Panc1 (cell line): ENCODE results near the gene SLC25A5. TPM values are rescaled to one million over a fixed set of nuclear protein-coding genes. Genes with fewer than 3 reads are reported as not detected.
"Not testable (repeated sequence)": the region's sequence is repeated elsewhere in the genome, so short reads cannot be mapped to it uniquely, and the experiment has no call there.

ENCODE experiments used
- ATAC-seq: fragments of 200-7000 bp; cut with Tn5 transposase; 2 replicates; pipeline ENCODE4 v1.9.1; 2020; ENCODE audit warnings: mild to moderate bottlenecking, moderate library complexity
- BruUV-seq: library from RNA; stranded (reverse); fragments of 400-500 nt; replicated peaks from 2 replicates; lab custom pipeline; 2021; lab: Mats Ljungman, UMichigan
- CTCF ChIA-PET: fragments of 300-600 bp; sonication (Branson Sonifier 250); formaldehyde crosslinking; loops from one replicate; lab custom pipeline; 2022; ENCODE audit warnings: antibody characterized with exemption; lab: Charles Lee
- POLR2A ChIA-PET: fragments of 300-600 bp; sonication (Branson Sonifier 250); formaldehyde crosslinking; loops from one replicate; lab custom pipeline; 2022; ENCODE audit warnings: antibody characterized with exemption; lab: Charles Lee
- DNase-seq: peaks from one replicate; pipeline ENCODE4 v3.0.0-alpha.2; 2010; ENCODE audit warnings: low read depth, low spot score
- H3K27ac ChIP-seq: 2 replicates; pipeline ENCODE4 v1.5.1; 2011; ENCODE audit warnings: mild to moderate bottlenecking, low read length, inconsistent platforms
- H3K27me3 ChIP-seq: fragments of 200-500 bp; sonication (Bioruptor generic); 2 replicates; pipeline ENCODE4 v1.6.0; 2014; ENCODE audit warnings: low read length, inconsistent platforms; ENCODE audit not compliant: control insufficient read depth, insufficient read depth
- H3K36me3 ChIP-seq: fragments of 200-500 bp; sonication (Bioruptor generic); 2 replicates; pipeline ENCODE4 v1.5.1; 2014; ENCODE audit warnings: inconsistent platforms, mild to moderate bottlenecking, low read length, moderate library complexity; ENCODE audit not compliant: control insufficient read depth, insufficient read depth
- H3K4me1 ChIP-seq: 2 replicates; pipeline ENCODE4 v1.5.1; 2011; ENCODE audit warnings: inconsistent platforms, mild to moderate bottlenecking, low read length, moderate library complexity; ENCODE audit not compliant: control insufficient read depth, insufficient read depth
- H3K4me3 ChIP-seq, 2 experiments: 2 replicates each; pipeline ENCODE4 v1.5.1; 2011 to 2012; ENCODE audit warnings: low read depth in 2 of 2, low read length in 2 of 2, mild to moderate bottlenecking in 2 of 2, inconsistent platforms in 1 of 2, moderate library complexity in 1 of 2
- H3K9me3 ChIP-seq: fragments of 200-500 bp; sonication (Bioruptor generic); 2 replicates; pipeline ENCODE4 v1.5.1; 2014; ENCODE audit warnings: low read depth, mild to moderate bottlenecking, inconsistent platforms, low read length, moderate library complexity; ENCODE audit not compliant: control insufficient read depth, insufficient read depth
- POLR2AphosphoS5 ChIP-seq: IDR thresholded peaks from 2 replicates; pipeline ENCODE4 v1.6.1; 2012; ENCODE audit warnings: mild to moderate bottlenecking, low read depth, low read length, moderate library complexity
- SIN3A ChIP-seq: IDR thresholded peaks from 2 replicates; pipeline ENCODE4 v1.6.1; 2012; ENCODE audit warnings: low read depth, mild to moderate bottlenecking, low read length, moderate library complexity, borderline replicate concordance; ENCODE audit not compliant: insufficient read depth
- TCF7L2 ChIP-seq: IDR thresholded peaks from 2 replicates; pipeline ENCODE4 v1.6.1; 2011; ENCODE audit warnings: mild to moderate bottlenecking, low read depth, low read length, inconsistent platforms
- in situ Hi-C: cut with HindIII; loops from 2 replicates; pipeline ENCODE4 v1.10.0; 2016; ENCODE audit warnings: low sequenced_read_pairs, low pct_unique_long_range_greater_than_20kb
- intact Hi-C: fragments of 100-400 bp; cut with micrococcal nuclease; formaldehyde crosslinking; loops from one replicate; pipeline ENCODE4 v1.10.0; 2022; ENCODE audit not compliant: unreplicated experiment
- total RNA-seq: library from RNA; stranded (reverse); gene quantifications from one replicate; pipeline ENCODE4 v1.2.1, GENCODE V29; 2021; ENCODE audit not compliant: unreplicated experiment
- TF ChIP-seq, protein P1 (sequence below), 2 experiments: IDR thresholded peaks; 2 replicates each; pipeline ENCODE4 v1.6.1; 2011 to 2012; ENCODE audit warnings: low read depth in 2 of 2, control low read depth in 1 of 2, low read length in 1 of 2, mild to moderate bottlenecking in 1 of 2, moderate library complexity in 1 of 2; ENCODE audit not compliant: insufficient read depth in 1 of 2
- TF ChIP-seq, protein P2 (sequence below): fragments of 450-650 bp; IDR thresholded peaks from 2 replicates; pipeline ENCODE4 v1.5.1; 2017; ENCODE audit warnings: mild to moderate bottlenecking

Gene SLC25A5
- total RNA-seq, 1 experiment from 2014 or later = 709 TPM

DNA sequence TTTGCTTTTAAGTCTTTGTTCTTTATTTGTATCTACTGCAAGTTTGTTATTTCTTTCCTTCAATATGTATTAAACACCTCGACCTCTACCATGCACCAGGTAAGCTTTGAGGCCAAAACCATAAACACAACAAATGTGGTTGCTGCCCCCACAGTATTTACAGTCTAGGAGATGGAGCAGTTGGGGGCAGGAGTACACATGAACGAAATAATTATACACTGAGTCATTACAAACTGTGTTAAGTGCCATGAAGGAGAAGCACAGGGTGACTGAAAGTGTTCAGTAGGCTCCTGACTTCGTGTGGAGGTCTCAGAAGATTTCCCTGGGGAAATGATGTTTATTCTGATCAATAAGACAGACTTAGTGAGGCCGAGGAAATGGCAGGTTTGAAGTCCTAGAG lies 38.8 kb upstream of the SLC25A5 start:
- no peak for ATAC-seq
- ChIA-PET CTCF (no interaction called here), POLR2A (no interaction called here)
- intact Hi-C loops = no loop called here
- no peaks in the 10 kb centered on the region for H3K9me3 ChIP-seq
- no peak overlapping the region for H3K4me3 ChIP-seq
- TF ChIP-seq SIN3A (no peak), TCF7L2 (no peak), POLR2AphosphoS5 (no peak)
- TF ChIP-seq, protein P1, sequence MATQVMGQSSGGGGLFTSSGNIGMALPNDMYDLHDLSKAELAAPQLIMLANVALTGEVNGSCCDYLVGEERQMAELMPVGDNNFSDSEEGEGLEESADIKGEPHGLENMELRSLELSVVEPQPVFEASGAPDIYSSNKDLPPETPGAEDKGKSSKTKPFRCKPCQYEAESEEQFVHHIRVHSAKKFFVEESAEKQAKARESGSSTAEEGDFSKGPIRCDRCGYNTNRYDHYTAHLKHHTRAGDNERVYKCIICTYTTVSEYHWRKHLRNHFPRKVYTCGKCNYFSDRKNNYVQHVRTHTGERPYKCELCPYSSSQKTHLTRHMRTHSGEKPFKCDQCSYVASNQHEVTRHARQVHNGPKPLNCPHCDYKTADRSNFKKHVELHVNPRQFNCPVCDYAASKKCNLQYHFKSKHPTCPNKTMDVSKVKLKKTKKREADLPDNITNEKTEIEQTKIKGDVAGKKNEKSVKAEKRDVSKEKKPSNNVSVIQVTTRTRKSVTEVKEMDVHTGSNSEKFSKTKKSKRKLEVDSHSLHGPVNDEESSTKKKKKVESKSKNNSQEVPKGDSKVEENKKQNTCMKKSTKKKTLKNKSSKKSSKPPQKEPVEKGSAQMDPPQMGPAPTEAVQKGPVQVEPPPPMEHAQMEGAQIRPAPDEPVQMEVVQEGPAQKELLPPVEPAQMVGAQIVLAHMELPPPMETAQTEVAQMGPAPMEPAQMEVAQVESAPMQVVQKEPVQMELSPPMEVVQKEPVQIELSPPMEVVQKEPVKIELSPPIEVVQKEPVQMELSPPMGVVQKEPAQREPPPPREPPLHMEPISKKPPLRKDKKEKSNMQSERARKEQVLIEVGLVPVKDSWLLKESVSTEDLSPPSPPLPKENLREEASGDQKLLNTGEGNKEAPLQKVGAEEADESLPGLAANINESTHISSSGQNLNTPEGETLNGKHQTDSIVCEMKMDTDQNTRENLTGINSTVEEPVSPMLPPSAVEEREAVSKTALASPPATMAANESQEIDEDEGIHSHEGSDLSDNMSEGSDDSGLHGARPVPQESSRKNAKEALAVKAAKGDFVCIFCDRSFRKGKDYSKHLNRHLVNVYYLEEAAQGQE (IDR thresholded peaks at IDR 0.05; ENCODE audit: insufficient read depth in 1 of 2, low read depth in 2 of 2, low read length in 1 of 2) = no peak
- TF ChIP-seq, protein P2, sequence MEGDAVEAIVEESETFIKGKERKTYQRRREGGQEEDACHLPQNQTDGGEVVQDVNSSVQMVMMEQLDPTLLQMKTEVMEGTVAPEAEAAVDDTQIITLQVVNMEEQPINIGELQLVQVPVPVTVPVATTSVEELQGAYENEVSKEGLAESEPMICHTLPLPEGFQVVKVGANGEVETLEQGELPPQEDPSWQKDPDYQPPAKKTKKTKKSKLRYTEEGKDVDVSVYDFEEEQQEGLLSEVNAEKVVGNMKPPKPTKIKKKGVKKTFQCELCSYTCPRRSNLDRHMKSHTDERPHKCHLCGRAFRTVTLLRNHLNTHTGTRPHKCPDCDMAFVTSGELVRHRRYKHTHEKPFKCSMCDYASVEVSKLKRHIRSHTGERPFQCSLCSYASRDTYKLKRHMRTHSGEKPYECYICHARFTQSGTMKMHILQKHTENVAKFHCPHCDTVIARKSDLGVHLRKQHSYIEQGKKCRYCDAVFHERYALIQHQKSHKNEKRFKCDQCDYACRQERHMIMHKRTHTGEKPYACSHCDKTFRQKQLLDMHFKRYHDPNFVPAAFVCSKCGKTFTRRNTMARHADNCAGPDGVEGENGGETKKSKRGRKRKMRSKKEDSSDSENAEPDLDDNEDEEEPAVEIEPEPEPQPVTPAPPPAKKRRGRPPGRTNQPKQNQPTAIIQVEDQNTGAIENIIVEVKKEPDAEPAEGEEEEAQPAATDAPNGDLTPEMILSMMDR = no peak
- H3K4me1 ChIP-seq = no peaks in the 10 kb centered on the region
- 0 out of 2 replicates have a peak, but pooled peaks cover 2% of the 10 kb centered on the region for H3K36me3 ChIP-seq
- no peak overlapping the region for H3K27ac ChIP-seq
- in situ Hi-C loops = no loop called here
- BruUV-seq = no TSS peak
- no peak for DNase-seq
- H3K27me3 ChIP-seq = no peaks in the 10 kb centered on the region

DNA sequence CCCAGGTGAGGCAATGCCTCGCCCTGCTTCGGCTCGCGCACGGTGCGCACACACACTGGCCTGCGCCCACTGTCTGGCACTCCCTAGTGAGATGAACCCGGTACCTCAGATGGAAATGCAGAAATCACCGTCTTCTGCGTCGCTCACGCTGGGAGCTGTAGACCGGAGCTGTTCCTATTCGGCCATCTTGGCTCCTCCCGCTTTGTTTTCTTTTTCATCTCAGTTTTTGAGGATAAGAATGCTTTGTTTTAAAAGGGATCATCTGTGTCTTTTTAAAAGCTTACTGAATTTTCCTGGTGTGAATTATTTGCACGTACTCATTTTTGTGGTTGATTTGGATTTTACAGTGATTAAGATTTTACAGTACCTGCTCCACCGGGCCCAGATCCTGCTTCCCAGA lies 26.9 kb upstream of the SLC25A5 start:
- ATAC-seq, BruUV-seq, DNase-seq, H3K27me3 ChIP-seq, CTCF ChIA-PET, intact Hi-C loops, H3K27ac ChIP-seq, H3K4me1 ChIP-seq, H3K36me3 ChIP-seq, H3K4me3 ChIP-seq, in situ Hi-C loops, POLR2A ChIA-PET, H3K9me3 ChIP-seq: not testable (repeated sequence)

DNA sequence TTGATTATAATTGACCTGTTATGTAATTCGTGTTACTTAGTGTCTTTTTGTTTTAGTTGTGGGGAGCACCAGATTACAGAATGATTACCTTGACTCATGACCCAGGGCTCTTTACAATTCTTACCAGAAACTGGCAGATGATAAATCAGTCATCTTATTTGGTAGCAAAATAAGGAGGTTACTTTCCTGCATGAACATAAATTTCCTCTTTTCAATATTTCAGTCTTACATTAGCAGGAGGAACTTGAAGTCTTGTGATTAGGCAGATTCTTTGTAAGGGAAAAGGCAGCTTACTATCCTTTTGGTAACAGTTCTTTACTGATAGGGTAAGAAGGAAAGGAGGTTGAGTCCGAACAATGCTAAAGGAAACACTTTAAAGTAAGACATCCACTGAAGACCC lies 26.0 kb upstream of the SLC25A5 start:
- Histone ChIP-seq H3K4me1 (no peaks in the 10 kb centered on the region), H3K4me3 (no peak overlapping the region), H3K27ac (no peak overlapping the region), H3K9me3 (no peaks in the 10 kb centered on the region), H3K36me3 (no peaks in the 10 kb centered on the region), H3K27me3 (no peaks in the 10 kb centered on the region)
- TF ChIP-seq, protein P2 = no peak
- TF ChIP-seq SIN3A = no peak
- TF ChIP-seq, protein P1 (IDR thresholded peaks at IDR 0.05; ENCODE audit: insufficient read depth in 1 of 2, low read depth in 2 of 2, low read length in 1 of 2) = no peak
- no peak for TF ChIP-seq TCF7L2
- TF ChIP-seq POLR2AphosphoS5 = no peak
- DNase-seq (no peak), ATAC-seq (no peak)
- BruUV-seq = no TSS peak
- ChIA-PET POLR2A (no interaction called here), CTCF (interaction anchor here (0.7 kb wide), 1 partner anchor 70 kb away, joined by 12 read pairs; no protein-coding TSS in a partner anchor)
- in situ Hi-C loops = no loop called here
- intact Hi-C loops = no loop called here
